T-helper 2 cell treated with Interferon-gamma antibody and Interleukin-4, amounts not matched to agents 5 μg/mL and 100 μg/mL, for 36 hours (primary cell): ENCODE results near the gene PRKAR2B.
A peak's percentile ranks its signal among the peaks of the same experiment; 100 is the strongest.
"Not testable (repeated sequence)": the region's sequence is repeated elsewhere in the genome, so short reads cannot be mapped to it uniquely, and the experiment has no call there.

Experiments
- DNase-seq: peaks from one replicate; pipeline ENCODE4 v3.0.0; 2021; ENCODE audit warnings: low spot score
- H3K27ac Mint-ChIP-seq: one replicate; pipeline ENCODE4 v1.8.0; 2021; ENCODE audit warnings: mild to moderate bottlenecking, mixed read lengths
- H3K27me3 Mint-ChIP-seq: one replicate; pipeline ENCODE4 v1.8.0; 2021; ENCODE audit warnings: low read depth, mixed read lengths
- H3K36me3 Mint-ChIP-seq: one replicate; pipeline ENCODE4 v1.8.0; 2021; ENCODE audit warnings: low read depth, mixed read lengths
- H3K4me1 Mint-ChIP-seq: one replicate; pipeline ENCODE4 v1.8.0; 2021; ENCODE audit warnings: low read depth, mixed read lengths
- H3K4me3 Mint-ChIP-seq: one replicate; pipeline ENCODE4 v1.8.0; 2022; ENCODE audit warnings: mild to moderate bottlenecking, moderate library complexity, mixed read lengths
- H3K9me3 Mint-ChIP-seq: one replicate; pipeline ENCODE4 v1.8.0; 2021; ENCODE audit warnings: mixed read lengths

The PRKAR2B gene

GRCh38 chr7:107145067-107145838 is 100.7 kb downstream of the PRKAR2B start:
- no peaks in the 10 kb centered on the region for H3K9me3 Mint-ChIP-seq
- no peaks in the 10 kb centered on the region for H3K36me3 Mint-ChIP-seq
- peaks cover 4% of the 10 kb centered on the region for H3K27me3 Mint-ChIP-seq
- peaks cover 2% of the 10 kb centered on the region for H3K4me1 Mint-ChIP-seq
- H3K27ac Mint-ChIP-seq = no peak overlapping the region
- no peak for DNase-seq
- no peak overlapping the region for H3K4me3 Mint-ChIP-seq

GRCh38 chr7:107147464-107148393 is 103.2 kb downstream of the PRKAR2B start:
- DNase-seq = no peak
- Mint-ChIP-seq H3K4me1 (peaks cover 2% of the 10 kb centered on the region), H3K9me3 (no peaks in the 10 kb centered on the region), H3K27ac (no peak overlapping the region), H3K4me3 (no peak overlapping the region), H3K36me3 (no peaks in the 10 kb centered on the region), H3K27me3 (no peaks in the 10 kb centered on the region)

DNA sequence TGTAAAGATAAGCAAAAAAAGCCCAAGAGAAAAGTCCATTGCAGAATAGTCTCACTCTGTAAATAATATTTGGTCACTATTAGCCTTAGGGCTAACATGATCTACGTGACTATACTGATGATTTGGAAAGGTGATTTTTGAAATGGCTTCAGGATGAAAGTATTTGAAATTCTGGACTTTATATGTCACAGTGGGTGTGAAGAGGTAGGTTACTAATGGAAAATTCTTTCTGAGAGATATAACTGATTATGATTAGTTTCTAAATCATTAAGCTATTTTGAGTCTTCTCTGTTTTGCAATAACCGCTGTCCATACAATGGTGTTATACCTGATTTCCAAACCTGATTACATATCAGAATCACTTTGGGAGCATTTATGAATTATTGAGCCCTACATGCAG is 104.2 kb downstream of the PRKAR2B start:
- Mint-ChIP-seq H3K9me3 (no peaks in the 10 kb centered on the region), H3K36me3 (no peaks in the 10 kb centered on the region), H3K4me3 (no peak overlapping the region), H3K27ac (no peak overlapping the region), H3K27me3 (no peaks in the 10 kb centered on the region), H3K4me1 (peaks cover 2% of the 10 kb centered on the region)
- no peak for DNase-seq

DNA sequence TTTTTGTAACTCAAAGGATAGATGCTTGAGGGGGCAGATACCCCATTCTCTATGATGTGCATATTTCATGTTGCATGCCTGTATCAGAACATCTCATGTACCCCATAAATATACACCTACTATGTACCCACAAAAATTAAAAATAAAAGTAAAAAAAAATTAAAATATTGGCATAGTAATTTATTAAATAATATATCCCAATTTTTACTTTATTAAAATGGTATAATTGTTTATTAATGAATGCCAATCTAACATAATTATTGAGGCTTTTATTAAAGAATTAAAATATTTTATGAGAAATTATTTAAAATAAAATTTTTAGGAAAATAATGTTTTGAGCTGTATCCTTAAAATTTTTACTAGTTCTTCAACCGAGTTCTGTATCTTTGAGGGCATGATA is 105.4 kb downstream of the PRKAR2B start:
- Mint-ChIP-seq H3K4me1 (peaks cover 2% of the 10 kb centered on the region), H3K9me3 (no peaks in the 10 kb centered on the region), H3K4me3 (no peak overlapping the region), H3K27ac (no peak overlapping the region), H3K27me3 (no peaks in the 10 kb centered on the region), H3K36me3 (no peaks in the 10 kb centered on the region)
- DNase-seq = no peak

DNA sequence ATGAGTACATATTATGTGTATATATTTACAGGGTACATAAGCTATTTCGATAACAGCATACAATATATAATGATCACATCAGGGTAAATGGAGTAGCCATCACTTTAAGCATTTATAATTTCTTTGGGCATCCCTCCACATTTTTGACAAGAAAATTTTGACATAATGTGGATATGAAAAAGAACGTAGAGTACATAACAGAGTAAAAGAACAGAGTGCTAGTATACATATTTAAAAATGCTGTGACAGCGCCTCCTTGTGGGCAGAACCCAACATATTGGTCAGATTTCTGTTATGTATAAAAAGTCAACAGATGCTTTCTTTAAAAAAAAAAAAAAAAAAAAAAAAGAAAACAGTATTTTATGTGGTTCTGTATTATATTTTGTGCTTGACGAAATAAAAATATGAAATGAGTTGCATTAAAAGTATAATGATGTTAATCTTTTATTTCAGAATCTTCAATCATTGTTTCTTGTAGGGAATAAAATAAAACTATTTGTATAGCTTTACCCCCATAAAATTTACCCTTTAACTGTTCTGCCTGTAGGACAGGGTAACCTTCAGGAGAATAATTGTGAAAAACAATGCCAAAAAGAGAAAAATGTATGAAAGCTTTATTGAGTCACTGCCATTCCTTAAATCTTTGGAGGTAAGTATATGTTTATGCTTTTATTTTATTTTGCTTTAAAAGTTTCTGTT is 106.0 kb downstream of the PRKAR2B start:
- no peaks in the 10 kb centered on the region for H3K9me3 Mint-ChIP-seq
- H3K27me3 Mint-ChIP-seq = no peaks in the 10 kb centered on the region
- no peak overlapping the region for H3K27ac Mint-ChIP-seq
- H3K4me1 Mint-ChIP-seq = peaks cover 2% of the 10 kb centered on the region
- H3K36me3 Mint-ChIP-seq = no peaks in the 10 kb centered on the region
- DNase-seq = peak; percentile 38
- no peak overlapping the region for H3K4me3 Mint-ChIP-seq

- DNase-seq = no peak
- H3K27ac Mint-ChIP-seq = no peak overlapping the region
- H3K4me1 Mint-ChIP-seq = peaks cover 2% of the 10 kb centered on the region
- no peaks in the 10 kb centered on the region for H3K36me3 Mint-ChIP-seq
- H3K9me3 Mint-ChIP-seq = no peaks in the 10 kb centered on the region
- H3K4me3 Mint-ChIP-seq = no peak overlapping the region
- no peaks in the 10 kb centered on the region for H3K27me3 Mint-ChIP-seq
These were observed 107.0 kb downstream of the PRKAR2B start for GRCh38 chr7:107151538-107151937.

- no peak overlapping the region for H3K4me3 Mint-ChIP-seq
- no peak overlapping the region for H3K27ac Mint-ChIP-seq
- no peak for DNase-seq
- H3K4me1 Mint-ChIP-seq = peaks cover 2% of the 10 kb centered on the region
- H3K27me3 Mint-ChIP-seq = no peaks in the 10 kb centered on the region
- no peaks in the 10 kb centered on the region for H3K9me3 Mint-ChIP-seq
- no peaks in the 10 kb centered on the region for H3K36me3 Mint-ChIP-seq
These were observed 107.5 kb downstream of the PRKAR2B start for GRCh38 chr7:107152011-107152410.

GRCh38 chr7:107154826-107155225 is 110.3 kb downstream of the PRKAR2B start:
- Mint-ChIP-seq H3K27me3 (peaks cover 3% of the 10 kb centered on the region), H3K36me3 (no peaks in the 10 kb centered on the region), H3K4me1 (no peaks in the 10 kb centered on the region), H3K4me3 (no peak overlapping the region), H3K9me3 (no peaks in the 10 kb centered on the region), H3K27ac (no peak overlapping the region)
- DNase-seq = no peak

GRCh38 chr7:107155726-107156125 is 111.2 kb downstream of the PRKAR2B start:
- H3K4me3 Mint-ChIP-seq, H3K27ac Mint-ChIP-seq, H3K27me3 Mint-ChIP-seq, H3K9me3 Mint-ChIP-seq, H3K36me3 Mint-ChIP-seq, H3K4me1 Mint-ChIP-seq, DNase-seq: not testable (repeated sequence)

- DNase-seq = no peak
- no peaks in the 10 kb centered on the region for H3K36me3 Mint-ChIP-seq
- H3K27me3 Mint-ChIP-seq = peaks cover 3% of the 10 kb centered on the region
- H3K27ac Mint-ChIP-seq = no peak overlapping the region
- no peak overlapping the region for H3K4me3 Mint-ChIP-seq
- no peaks in the 10 kb centered on the region for H3K9me3 Mint-ChIP-seq
- no peaks in the 10 kb centered on the region for H3K4me1 Mint-ChIP-seq
These were observed 112.6 kb downstream of the PRKAR2B start for GRCh38 chr7:107157091-107157490.

DNA sequence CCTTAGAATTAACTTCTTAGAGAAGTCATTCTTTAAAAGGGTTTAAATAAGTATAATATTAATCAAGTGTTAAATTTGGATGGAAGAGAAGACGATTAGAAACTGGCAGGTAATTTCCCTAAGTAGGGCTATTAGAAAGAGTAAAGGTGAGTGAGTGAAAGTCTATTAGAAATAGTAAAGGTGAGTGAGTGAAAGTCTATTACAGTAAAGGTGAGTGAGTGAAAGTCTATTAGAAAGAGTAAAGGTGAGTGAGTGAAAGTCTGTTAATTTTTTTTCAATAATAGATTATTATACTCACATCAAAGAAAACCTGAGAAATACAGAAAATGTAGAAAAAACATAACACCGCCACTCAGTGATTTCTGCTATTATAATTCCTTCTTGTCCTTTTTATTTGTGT is 113.5 kb downstream of the PRKAR2B start:
- H3K4me1 Mint-ChIP-seq = no peaks in the 10 kb centered on the region
- no peak overlapping the region for H3K27ac Mint-ChIP-seq
- no peaks in the 10 kb centered on the region for H3K36me3 Mint-ChIP-seq
- no peak overlapping the region for H3K4me3 Mint-ChIP-seq
- no peak for DNase-seq
- peaks cover 3% of the 10 kb centered on the region for H3K27me3 Mint-ChIP-seq
- no peaks in the 10 kb centered on the region for H3K9me3 Mint-ChIP-seq

- Mint-ChIP-seq H3K9me3 (no peaks in the 10 kb centered on the region), H3K4me3 (no peak overlapping the region), H3K4me1 (no peaks in the 10 kb centered on the region), H3K27ac (no peak overlapping the region), H3K27me3 (peaks cover 8% of the 10 kb centered on the region), H3K36me3 (no peaks in the 10 kb centered on the region)
- no peak for DNase-seq
These were observed 115.9 kb downstream of the PRKAR2B start for GRCh38 chr7:107160389-107160788.

DNA sequence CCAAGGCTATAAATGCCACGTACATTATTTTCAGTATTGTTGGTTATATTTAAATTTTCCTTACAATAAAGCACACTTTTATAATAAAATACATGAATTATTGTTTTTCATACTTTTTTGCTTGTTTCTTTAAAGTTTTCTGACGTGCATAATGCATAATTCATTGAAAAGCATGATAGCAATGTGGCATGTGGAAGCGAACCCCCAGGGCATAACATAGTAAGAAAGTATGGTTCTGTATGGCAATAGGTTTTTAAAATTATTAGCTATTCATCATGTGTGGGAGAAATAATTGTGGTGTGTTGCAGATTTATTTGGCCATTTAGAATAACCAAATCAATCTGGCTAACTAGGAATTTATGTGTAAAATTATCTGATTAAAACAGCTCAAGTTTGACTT is 116.9 kb downstream of the PRKAR2B start:
- peaks cover 10% of the 10 kb centered on the region for H3K27me3 Mint-ChIP-seq
- no peaks in the 10 kb centered on the region for H3K9me3 Mint-ChIP-seq
- no peaks in the 10 kb centered on the region for H3K36me3 Mint-ChIP-seq
- no peak overlapping the region for H3K27ac Mint-ChIP-seq
- H3K4me3 Mint-ChIP-seq = no peak overlapping the region
- H3K4me1 Mint-ChIP-seq = peaks cover 2% of the 10 kb centered on the region
- DNase-seq = no peak

DNA sequence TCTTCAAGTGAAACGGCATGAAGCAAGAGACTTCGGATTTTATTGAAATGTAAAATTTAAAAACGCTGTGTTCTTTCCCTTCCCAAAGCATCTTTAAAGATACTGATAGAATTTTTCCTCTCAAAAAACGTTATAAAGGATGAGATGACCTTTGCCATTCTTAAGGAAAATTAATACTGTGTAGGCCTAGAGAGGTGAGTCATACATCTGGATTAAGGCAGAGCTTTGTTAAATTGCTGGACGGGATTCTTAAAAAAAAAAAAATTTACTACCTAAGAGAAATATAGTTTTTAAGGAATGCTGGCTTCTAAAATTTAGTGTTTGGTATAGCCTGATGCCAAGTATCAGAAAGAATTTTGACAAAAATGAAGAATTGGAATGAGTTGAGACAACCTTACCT is 118.0 kb downstream of the PRKAR2B start:
- Mint-ChIP-seq H3K4me1 (peaks cover 5% of the 10 kb centered on the region), H3K27me3 (peaks cover 9% of the 10 kb centered on the region), H3K27ac (no peak overlapping the region), H3K9me3 (no peaks in the 10 kb centered on the region), H3K4me3 (no peak overlapping the region), H3K36me3 (no peaks in the 10 kb centered on the region)
- DNase-seq = no peak
